HG03135 (cell line): ENCODE results near the gene FMC1.

Experiments used
- ATAC-seq: cut with Tn5 transposase; IDR thresholded peaks from one replicate; pipeline ENCODE4 v1.9.1; 2021; ENCODE audit warnings: mild to moderate bottlenecking, moderate library complexity; ENCODE audit not compliant: unreplicated experiment

The FMC1 gene

DNA sequence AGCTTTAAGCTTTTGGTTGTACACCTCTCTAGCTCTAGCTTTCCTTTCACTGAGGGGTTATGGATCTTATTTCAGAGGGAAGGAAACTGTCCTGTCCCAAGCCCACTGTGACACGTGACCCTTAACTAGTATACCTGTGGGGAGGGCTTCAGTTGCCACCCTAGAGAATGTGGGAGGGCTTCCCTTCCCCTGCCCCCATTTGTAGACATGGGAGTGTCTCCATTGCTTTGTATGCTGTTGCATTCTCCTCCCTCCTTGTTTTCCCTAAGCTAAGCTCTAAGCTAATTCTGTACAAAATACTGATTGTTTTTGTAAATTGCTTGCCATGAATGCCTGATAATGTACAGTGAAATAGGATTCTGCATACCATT lies 29.8 kb downstream of the FMC1 start:
- no peak for ATAC-seq

DNA sequence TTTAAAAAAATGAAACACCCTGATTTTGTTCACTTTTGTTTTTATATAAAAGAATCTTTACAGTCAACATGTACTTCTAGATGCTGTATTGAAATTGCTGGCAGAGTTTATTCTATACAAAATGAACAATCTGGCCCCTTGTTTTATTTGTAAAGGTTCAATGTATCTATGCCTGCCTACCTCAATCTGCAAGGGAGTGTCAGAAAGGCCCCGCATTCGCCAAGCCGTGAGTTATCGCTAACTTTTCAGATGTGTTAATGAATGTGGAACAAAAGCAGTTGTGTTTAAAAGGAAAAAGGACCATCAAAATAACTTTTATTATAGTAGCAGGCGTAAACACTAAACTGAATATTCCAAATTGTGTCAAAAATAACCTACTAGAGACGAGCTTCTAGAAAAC lies 33.1 kb downstream of the FMC1 start:
- no peak for ATAC-seq

DNA sequence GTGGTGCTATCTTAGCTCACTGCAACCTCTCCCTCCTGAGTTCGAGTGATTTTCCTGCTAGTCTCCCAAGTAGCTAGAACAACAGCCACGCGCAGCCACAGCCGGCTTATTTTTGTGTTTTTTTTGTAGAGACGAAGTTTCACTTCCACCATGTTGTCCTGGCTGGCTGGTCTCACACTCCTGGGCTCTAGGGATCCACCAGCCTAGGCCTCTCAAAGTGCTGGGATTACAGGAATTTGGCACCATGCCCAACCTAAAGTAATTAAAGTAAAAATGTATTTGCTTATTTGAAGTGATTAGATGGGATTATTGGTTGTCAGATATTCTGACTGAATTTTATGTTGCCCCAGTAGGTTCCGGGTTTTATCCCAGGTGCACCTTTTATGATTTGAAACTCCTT lies 41.3 kb downstream of the FMC1 start:
- no peak for ATAC-seq

DNA sequence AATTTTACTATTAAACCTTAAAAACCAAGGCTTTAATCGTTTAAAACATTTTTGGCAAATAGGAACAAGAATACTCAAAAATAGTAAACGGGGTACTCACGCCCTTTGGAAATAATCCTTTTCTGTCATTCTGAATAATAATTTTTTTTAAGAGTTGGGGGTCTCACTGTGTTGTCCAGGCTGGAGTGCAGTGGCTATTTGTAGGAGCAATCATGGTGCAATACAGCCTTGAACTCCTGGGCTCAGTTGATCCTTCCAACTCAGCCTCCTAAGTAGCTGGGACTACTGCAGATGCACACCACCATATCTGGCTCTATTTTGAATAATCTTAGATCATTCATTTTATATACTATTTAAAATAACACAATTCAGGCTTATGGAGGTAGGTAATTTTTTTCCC lies 43.5 kb downstream of the FMC1 start:
- ATAC-seq, result no peak

DNA sequence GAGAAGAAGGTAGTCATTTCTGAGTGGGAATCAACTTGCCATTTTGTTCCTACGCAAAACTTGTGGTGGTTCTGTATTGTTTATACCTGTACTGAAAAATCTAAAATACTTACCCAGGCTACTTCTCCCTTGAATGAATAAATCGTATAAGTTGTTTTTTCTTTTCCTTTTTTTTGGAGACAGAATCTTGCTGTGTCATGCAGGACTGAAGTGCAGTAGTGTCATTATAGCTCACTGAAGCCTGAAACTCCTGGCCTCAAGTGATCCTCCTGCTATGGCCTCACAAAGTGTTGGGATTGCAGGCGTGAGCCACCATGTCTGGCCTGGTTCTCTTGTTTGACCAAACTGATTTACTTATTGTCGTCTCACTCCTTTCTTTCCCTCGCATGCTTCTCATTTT lies 46.5 kb downstream of the FMC1 start:
- ATAC-seq, result no peak

- no peak for ATAC-seq
Observed at GRCh38 chr7:139389091-139389490, 48.0 kb downstream of the FMC1 start.

DNA sequence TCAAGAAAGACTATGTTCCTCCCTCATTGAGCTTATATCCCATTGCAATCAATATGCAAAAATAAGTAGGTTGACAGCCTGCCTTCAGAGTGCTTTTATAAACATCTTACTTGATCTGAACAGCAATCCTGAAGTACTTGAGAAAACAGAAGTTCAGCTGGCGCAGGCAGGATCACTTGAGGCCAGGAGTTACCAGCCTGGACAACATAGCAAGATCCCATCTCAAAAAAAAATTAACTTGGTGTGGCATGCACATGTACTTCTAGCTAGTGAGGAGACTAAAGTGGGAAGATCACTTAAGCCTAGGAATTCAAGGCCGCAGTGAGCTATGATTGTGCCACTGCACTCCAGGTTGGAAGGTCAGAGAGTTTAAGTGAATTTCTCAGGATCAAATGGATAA lies 48.6 kb downstream of the FMC1 start:
- ATAC-seq, result no peak

DNA sequence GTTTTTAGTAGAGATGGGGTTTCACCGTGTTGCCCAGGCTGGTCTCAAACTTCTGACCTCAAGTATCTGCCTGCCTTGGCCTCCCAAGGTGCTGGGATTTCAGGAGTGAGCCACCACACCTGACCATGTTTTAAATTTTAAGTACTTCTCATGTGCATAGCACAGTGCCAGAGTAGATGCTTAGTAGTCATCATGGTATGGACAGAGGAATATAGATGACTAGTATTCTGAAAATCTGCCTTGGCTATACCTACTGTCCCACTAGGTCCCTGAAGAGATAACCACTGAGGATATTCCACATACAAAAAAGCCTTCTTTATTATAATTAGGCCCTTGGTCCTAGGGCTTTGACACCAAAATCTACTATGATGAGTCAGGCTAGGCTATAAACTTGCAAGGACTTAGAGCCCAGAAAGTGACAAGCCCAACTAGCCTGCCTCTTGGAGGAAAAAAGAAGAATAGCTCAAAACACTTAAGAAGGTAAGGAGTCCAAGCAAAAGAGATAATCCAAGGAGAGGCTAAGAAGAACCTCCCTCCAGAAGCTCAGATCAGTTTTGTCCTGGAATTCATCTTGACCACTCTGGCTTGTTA lies 52.6 kb downstream of the FMC1 start:
- ATAC-seq, result no peak

DNA sequence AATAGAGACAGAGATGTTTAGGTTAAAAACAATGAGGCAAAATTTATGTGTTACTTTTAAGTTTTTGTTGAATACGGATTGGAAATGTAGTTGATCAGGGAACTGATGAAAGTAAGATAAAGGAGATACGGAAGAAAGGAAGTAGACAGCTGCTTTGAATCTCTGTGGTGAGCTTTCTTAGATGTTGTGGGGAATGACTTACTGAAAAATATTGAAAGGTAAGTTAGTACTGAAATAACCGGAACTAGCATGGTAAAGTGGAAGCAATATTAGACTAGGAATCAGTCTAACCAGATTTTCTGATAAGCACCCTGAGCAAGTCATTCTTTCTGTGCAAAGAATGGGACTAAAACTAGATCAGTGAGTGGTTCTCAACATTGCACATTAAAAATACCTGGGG lies 53.4 kb downstream of the FMC1 start:
- no peak for ATAC-seq
